SK-N-MC (cell line): Measurements from ENCODE around the gene ARV1.
"Not testable (repeated sequence)": the region's sequence is repeated elsewhere in the genome, so short reads cannot be mapped to it uniquely, and the experiment has no call there.

Source experiments
- DNase-seq: peaks from one replicate; pipeline ENCODE4 v3.0.0-alpha.2; 2011; ENCODE audit warnings: low read depth, low spot score
- H3K27ac ChIP-seq: fragments of 200-600 bp; sonication (generic); 2 replicates; pipeline ENCODE4 v1.5.1; 2016; ENCODE audit warnings: mixed run types
- H3K36me3 ChIP-seq: fragments of 200-600 bp; sonication (generic); 2 replicates; pipeline ENCODE4 v1.6.1; 2017; ENCODE audit warnings: antibody characterized with exemption, low read length, mixed read lengths; ENCODE audit not compliant: insufficient read depth
- H3K4me3 ChIP-seq: fragments of 200-600 bp; sonication (generic); 2 replicates; pipeline ENCODE4 v1.5.1; 2016
- H3K9ac ChIP-seq: fragments of 200-600 bp; sonication (generic); 2 replicates; pipeline ENCODE4 v1.8.0; 2017; ENCODE audit warnings: mixed run types, mixed read lengths; ENCODE audit not compliant: insufficient read length
- H3K9me3 ChIP-seq: fragments of 200-600 bp; sonication (generic); 2 replicates; pipeline ENCODE4 v1.6.1; 2017; ENCODE audit warnings: low read depth, mild to moderate bottlenecking, antibody characterized with exemption, low read length, moderate library complexity, mixed read lengths
- EZH2 ChIP-seq: fragments of 200-600 bp; sonication (generic); IDR thresholded peaks from one replicate; pipeline ENCODE4 v1.6.1; 2017; ENCODE audit warnings: antibody characterized with exemption
- FOXP2 ChIP-seq: optimal IDR thresholded peaks from 2 replicates; pipeline ENCODE3; 2011; ENCODE audit warnings: mild to moderate bottlenecking, moderate library complexity; ENCODE audit not compliant: insufficient read depth; ENCODE audit errors: extremely low read length, control extremely low read depth
- POLR2AphosphoS5 ChIP-seq: IDR thresholded peaks from 2 replicates; pipeline ENCODE4 v1.6.1; 2012; ENCODE audit warnings: mild to moderate bottlenecking, low read depth, low read length, borderline replicate concordance

Gene ARV1

DNA sequence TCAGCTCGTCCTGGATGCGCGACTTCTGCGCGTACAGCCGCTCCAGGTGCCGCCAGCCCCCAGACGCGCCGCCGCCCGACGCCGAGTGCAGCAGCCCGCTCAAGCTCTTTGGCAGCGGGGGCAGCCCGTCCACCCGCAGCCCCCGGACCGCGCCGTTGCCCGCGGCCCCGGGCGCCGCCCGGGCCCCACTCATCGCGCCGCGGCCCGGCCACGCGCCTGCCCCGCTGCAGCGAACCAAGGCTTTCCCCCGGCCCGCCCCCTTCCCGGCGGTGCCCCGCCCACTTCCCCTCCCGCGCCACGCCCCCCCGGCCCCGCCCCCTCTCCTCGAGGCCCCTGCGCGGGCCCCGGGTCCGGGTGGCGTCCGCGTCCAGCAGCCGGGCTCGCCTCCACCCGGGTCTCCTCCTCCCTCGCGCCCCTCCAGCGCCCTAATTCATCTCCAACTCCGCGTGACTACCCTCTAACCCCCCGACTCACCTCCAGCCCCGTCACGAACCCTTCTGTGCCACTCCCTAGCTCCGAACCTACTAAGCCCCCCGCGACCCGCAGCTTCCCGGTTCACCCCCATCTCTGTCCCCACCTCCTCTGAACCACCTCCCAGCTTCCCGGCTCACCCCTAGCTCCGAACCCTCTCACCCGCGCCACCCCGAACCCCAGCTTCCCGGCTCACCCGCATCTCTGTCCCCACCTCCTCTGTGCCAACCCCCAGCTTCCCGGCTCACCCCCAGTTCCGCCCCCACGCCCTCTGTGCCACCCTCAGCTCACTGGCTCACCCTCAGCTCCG lies 61.3 kb downstream of the ARV1 start, which contains the start of gene FAM89A:
FAM89A (minus strand) TSS at position 236 of the 781 bp plus-strand sequence; CDS start at position 193, 43 bp downstream.
- H3K4me3 ChIP-seq = peak within 1 kb of the TSS; percentile 88
- H3K27ac ChIP-seq = no peak within 1 kb of the TSS
- DNase-seq = no peak
- no peaks in the 10 kb centered on the region for H3K36me3 ChIP-seq
- H3K9ac ChIP-seq = peak within 1 kb of the TSS; percentile 81
- H3K9me3 ChIP-seq = 0 out of 2 replicates have a peak, but pooled peaks cover 4% of the 10 kb centered on the region
- TF ChIP-seq EZH2 (no peak), POLR2AphosphoS5 (peak; percentile 64; the same call in 1 of the 2 replicates), FOXP2 (no peak)

- H3K9me3 ChIP-seq = 0 out of 2 replicates have a peak, but pooled peaks cover 4% of the 10 kb centered on the region
- TF ChIP-seq POLR2AphosphoS5 (no peak), EZH2 (no peak), FOXP2 (no peak)
- no peak for DNase-seq
- no peak overlapping the region for H3K9ac ChIP-seq
- H3K27ac ChIP-seq = no peak overlapping the region
- peak overlapping the region; percentile 88 for H3K4me3 ChIP-seq
- H3K36me3 ChIP-seq = no peaks in the 10 kb centered on the region
These were observed 62.2 kb downstream of the ARV1 start for GRCh38 chr1:231040800-231041718.

- Histone ChIP-seq H3K9me3 (0 out of 2 replicates have a peak, but pooled peaks cover 4% of the 10 kb centered on the region), H3K9ac (no peak overlapping the region), H3K36me3 (no peaks in the 10 kb centered on the region), H3K27ac (no peak overlapping the region), H3K4me3 (no peak overlapping the region)
- DNase-seq = no peak
- TF ChIP-seq EZH2 (no peak), POLR2AphosphoS5 (no peak), FOXP2 (no peak)
These were observed 62.9 kb downstream of the ARV1 start for GRCh38 chr1:231041719-231042261.

- Histone ChIP-seq H3K36me3 (no peaks in the 10 kb centered on the region), H3K27ac (no peak overlapping the region), H3K4me3 (no peak overlapping the region), H3K9ac (no peak overlapping the region), H3K9me3 (0 out of 2 replicates have a peak, but pooled peaks cover 4% of the 10 kb centered on the region)
- DNase-seq = no peak
- no peak for TF ChIP-seq EZH2
- TF ChIP-seq POLR2AphosphoS5 = no peak
- TF ChIP-seq FOXP2 = no peak
These were observed 65.7 kb downstream of the ARV1 start for GRCh38 chr1:231044588-231044987.

- H3K4me3 ChIP-seq = no peak overlapping the region
- DNase-seq = no peak
- TF ChIP-seq FOXP2 (no peak), POLR2AphosphoS5 (no peak), EZH2 (no peak)
- no peaks in the 10 kb centered on the region for H3K36me3 ChIP-seq
- no peak overlapping the region for H3K27ac ChIP-seq
- H3K9ac ChIP-seq = no peak overlapping the region
- 0 out of 2 replicates have a peak, but pooled peaks cover 4% of the 10 kb centered on the region for H3K9me3 ChIP-seq
These were observed 66.4 kb downstream of the ARV1 start for GRCh38 chr1:231045286-231045685.

DNA sequence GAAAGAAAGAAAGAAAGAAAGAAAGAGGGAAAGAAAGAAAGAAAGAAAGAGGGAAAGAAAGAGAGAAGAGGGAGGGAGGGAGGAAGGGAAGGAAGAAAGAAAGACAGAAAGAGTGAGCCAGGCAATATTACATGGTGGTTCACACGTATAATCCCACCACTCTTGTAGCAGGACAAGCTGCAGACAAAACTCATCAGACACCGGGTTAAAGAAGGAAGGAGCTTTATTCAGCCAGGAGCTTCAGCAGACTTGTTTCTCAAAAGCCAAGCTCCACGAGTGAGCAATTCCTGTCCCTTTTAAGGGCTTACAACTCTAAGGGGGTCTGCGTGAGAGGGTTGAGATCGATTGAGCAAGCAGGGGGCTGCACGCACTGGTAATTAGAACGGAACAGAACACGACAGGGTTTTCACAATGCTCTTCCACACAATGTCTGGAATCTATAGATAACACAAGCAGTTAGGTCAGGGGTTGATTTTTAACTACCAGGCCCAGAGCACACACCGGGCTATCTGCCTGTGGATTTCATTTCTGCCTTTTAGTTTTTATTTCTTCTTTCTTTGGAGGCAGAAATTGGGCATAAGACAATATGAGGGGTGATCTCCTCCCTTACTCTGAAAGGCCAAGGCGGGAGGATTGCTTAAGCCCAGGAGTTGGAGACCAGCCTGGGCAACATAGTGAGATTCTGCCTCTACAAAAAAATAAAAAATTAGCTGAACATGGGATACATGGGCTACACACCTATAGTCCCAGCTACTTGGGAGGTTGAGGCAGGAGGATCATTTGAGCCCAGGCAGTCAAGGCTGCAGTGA lies 67.2 kb downstream of the ARV1 start:
- not testable (repeated sequence) for H3K36me3 ChIP-seq, H3K4me3 ChIP-seq, H3K9ac ChIP-seq, DNase-seq, H3K27ac ChIP-seq, H3K9me3 ChIP-seq

DNA sequence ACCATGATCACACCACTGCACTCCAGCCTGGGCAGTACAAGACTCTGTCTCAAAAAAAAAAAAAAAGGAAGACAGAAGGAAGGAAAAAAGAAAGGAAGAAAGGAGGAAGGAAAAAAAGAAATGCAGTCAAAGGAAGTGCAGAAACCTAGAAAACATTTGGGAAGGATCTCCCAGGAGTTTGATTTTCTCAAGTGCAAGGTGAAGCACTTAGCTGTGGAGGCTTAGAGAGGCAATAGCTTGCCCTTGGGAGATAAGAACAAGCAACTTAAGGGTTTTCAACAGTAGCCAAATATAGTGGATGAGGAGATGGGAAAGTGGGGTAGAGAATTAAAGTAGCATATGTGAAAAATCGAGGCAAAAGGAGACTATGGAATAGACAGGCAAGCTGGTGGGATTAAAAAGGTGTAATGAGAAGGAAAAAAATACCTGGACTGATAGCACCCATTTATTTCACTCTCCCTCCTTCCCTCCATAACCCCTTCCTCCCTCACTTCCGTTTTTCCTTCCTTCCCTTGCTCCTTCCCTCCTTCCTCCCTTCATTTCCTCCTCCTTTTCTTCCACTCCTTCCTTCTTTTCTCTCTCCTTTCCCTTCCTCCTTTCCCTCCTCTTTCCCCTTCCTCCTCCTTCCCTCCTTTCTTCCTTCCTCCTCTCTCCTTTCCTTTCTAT lies 68.0 kb downstream of the ARV1 start:
- 0 out of 2 replicates have a peak, but pooled peaks cover 4% of the 10 kb centered on the region for H3K9me3 ChIP-seq
- no peak overlapping the region for H3K27ac ChIP-seq
- no peak overlapping the region for H3K9ac ChIP-seq
- DNase-seq = no peak
- H3K4me3 ChIP-seq = no peak overlapping the region
- TF ChIP-seq EZH2 (no peak), FOXP2 (no peak), POLR2AphosphoS5 (no peak)
- H3K36me3 ChIP-seq = no peaks in the 10 kb centered on the region

- H3K27ac ChIP-seq, H3K9ac ChIP-seq, DNase-seq, H3K36me3 ChIP-seq, H3K4me3 ChIP-seq, H3K9me3 ChIP-seq: not testable (repeated sequence)
These were observed 68.6 kb downstream of the ARV1 start for GRCh38 chr1:231047529-231047928.

DNA sequence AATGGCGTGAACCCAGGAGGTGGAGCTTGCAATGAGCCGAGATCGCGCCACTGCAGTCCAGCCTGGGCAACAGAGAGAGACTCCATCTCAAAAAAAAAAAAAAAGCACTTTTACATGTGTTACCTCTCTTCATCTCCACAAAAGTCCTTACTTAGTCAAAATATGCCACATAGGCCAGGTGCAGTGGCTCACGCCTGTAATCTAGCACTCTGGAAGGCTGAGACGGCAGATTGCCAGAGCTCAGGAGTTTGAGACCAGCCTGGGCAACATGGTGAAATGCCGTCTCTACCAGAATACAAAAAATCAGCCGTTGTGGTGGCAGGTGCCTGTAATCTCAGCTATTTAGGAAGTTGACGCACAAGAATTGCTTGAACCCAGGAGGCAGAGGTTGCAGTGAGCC lies 69.5 kb downstream of the ARV1 start:
- not testable (repeated sequence) for H3K9me3 ChIP-seq, H3K36me3 ChIP-seq, H3K9ac ChIP-seq, DNase-seq, H3K27ac ChIP-seq, H3K4me3 ChIP-seq
